ENCODE measurements around the gene UBTF.

UBTF gene

GRCh38 chr17:44193326-44194084, 26.0 kb downstream of the UBTF start:
- DNase-seq: no peak

GRCh38 chr17:44192750-44193149, 26.7 kb downstream of the UBTF start:
- no peak for DNase-seq

GRCh38 chr17:44191941-44192496, 27.5 kb downstream of the UBTF start:
- no peak for DNase-seq

GRCh38 chr17:44191369-44191768, 28.1 kb downstream of the UBTF start:
- DNase-seq: no peak

- no peak for DNase-seq
These were observed 29.0 kb downstream of the UBTF start for GRCh38 chr17:44190481-44190880.

GRCh38 chr17:44188576-44189403, 30.7 kb downstream of the UBTF start:
- no peak for DNase-seq

- peak in 1 of 4 experiments; percentile 80 for DNase-seq
These were observed 32.2 kb downstream of the UBTF start for GRCh38 chr17:44187131-44187899.

- DNase-seq: peak; percentile 97 to 99 (median 98)
These were observed 33.0 kb downstream of the UBTF start, which contains the start of gene TMUB2 for GRCh38 chr17:44186307-44187130. Gene TMUB2, plus strand, starts transcription at chr17:44186972. Its CDS starts 737 bp downstream, at chr17:44187709.

GRCh38 chr17:44184212-44184810, 35.2 kb downstream of the UBTF start:
- DNase-seq: no peak

- no peak for DNase-seq
These were observed 36.5 kb downstream of the UBTF start for GRCh38 chr17:44183024-44183423.

- DNase-seq: no peak
These were observed 41.3 kb downstream of the UBTF start for GRCh38 chr17:44178133-44178532.

GRCh38 chr17:44177640-44178039, 41.8 kb downstream of the UBTF start:
- no peak for DNase-seq

GRCh38 chr17:44176671-44177501, 42.6 kb downstream of the UBTF start:
- DNase-seq: no peak

- DNase-seq: no peak
These were observed 43.2 kb downstream of the UBTF start for GRCh38 chr17:44176257-44176656.

- DNase-seq: no peak
These were observed 45.0 kb downstream of the UBTF start for GRCh38 chr17:44174427-44174826.

- no peak for DNase-seq
These were observed 47.5 kb downstream of the UBTF start for GRCh38 chr17:44171931-44172455.

GRCh38 chr17:44170499-44171201, 48.8 kb downstream of the UBTF start, which contains the start of gene ASB16:
Gene ASB16, plus strand, starts transcription at chr17:44170704. Its CDS starts 86 bp downstream, at chr17:44170790.
- no peak for DNase-seq

- DNase-seq: no peak
These were observed 49.4 kb downstream of the UBTF start for GRCh38 chr17:44170135-44170498.

GRCh38 chr17:44167181-44167861, 52.2 kb downstream of the UBTF start:
- no peak for DNase-seq

Data from activated naive CD4-positive, alpha-beta T cell (primary cell).